Upper lobe of right lung (tissue), 1 donor: ENCODE data around the gene TYRO3. TPM values are rescaled to one million over a fixed set of nuclear protein-coding genes. Genes with fewer than 3 reads are reported as not detected.

Experiments used
- ATAC-seq: fragments of 200-7000 bp; cut with Tn5 transposase; one replicate; pipeline ENCODE4 v1.9.1; 2020; ENCODE audit warnings: mild to moderate bottlenecking, moderate library complexity
- DNase-seq: peaks from one replicate; pipeline ENCODE4 v3.0.0-alpha.2; 2020
- H3K27ac ChIP-seq: fragments of 200-600 bp; one replicate; pipeline ENCODE4 v1.8.0; 2022
- H3K27me3 ChIP-seq: fragments of 200-600 bp; one replicate; pipeline ENCODE4 v1.8.0; 2022; ENCODE audit warnings: mild to moderate bottlenecking
- H3K36me3 ChIP-seq: fragments of 200-600 bp; one replicate; pipeline ENCODE4 v1.8.0; 2022
- H3K4me1 ChIP-seq: fragments of 200-600 bp; one replicate; pipeline ENCODE4 v1.8.0; 2022
- H3K4me3 ChIP-seq: fragments of 200-600 bp; one replicate; pipeline ENCODE4 v1.8.0; 2022; ENCODE audit warnings: mild to moderate bottlenecking
- H3K9me3 ChIP-seq: fragments of 200-600 bp; one replicate; pipeline ENCODE4 v1.8.0; 2022
- CTCF ChIP-seq: fragments of 200-600 bp; IDR thresholded peaks from one replicate; pipeline ENCODE4 v1.8.0; 2022; ENCODE audit warnings: antibody characterized with exemption
- intact Hi-C: fragments of 100-400 bp; cut with DNase I; formaldehyde crosslinking; loops from one replicate; pipeline ENCODE4 v1.11.0; 2022
- total RNA-seq: library from RNA; stranded (reverse); fragmentation: NEBNext Ultra II Directional; extraction: Animal tissue kit (Norgen Biotek cat#: 25700); gene quantifications from one replicate; pipeline ENCODE4 v1.2.1, GENCODE V29; 2021
- donor health status: DM: no; HTN: yes; CAD: no; lungs with severe emphysema.

The TYRO3 gene
- total RNA-seq, 1 donor from 2014 or later = 22.6 TPM

DNA sequence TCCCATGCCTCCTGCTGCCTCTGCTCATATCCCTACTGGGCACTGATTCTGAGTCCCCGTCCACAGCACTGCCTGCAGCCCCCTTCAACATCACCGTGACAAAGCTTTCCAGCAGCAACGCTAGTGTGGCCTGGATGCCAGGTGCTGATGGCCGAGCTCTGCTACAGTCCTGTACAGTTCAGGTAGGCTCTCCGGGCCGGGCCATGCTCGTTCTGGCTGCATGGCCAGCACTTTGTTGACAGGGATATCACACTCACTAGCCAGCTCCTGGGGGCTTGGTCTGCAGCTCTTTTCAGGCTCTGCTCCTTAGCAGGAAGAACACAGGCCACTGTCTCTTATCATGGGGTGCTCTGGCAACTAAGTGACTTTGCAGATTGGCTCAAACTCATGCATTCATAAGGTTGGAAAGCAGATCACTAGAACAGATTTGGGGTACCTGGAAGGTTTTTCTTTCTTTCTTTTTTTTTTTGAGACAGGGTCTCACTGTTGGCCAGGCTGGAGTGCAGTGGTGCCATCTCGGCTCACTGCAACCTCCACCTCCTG, 6.0 kb downstream of the TYRO3 start:
- intact Hi-C loops = no loop called here
- Histone ChIP-seq H3K27me3 (no peaks in the 10 kb centered on the region), H3K4me3 (no peak overlapping the region), H3K27ac (no peak overlapping the region), H3K9me3 (no peaks in the 10 kb centered on the region), H3K4me1 (peaks cover 23% of the 10 kb centered on the region), H3K36me3 (no peaks in the 10 kb centered on the region)
- DNase-seq (no peak), ATAC-seq (no peak)
- no peak for TF ChIP-seq CTCF

DNA sequence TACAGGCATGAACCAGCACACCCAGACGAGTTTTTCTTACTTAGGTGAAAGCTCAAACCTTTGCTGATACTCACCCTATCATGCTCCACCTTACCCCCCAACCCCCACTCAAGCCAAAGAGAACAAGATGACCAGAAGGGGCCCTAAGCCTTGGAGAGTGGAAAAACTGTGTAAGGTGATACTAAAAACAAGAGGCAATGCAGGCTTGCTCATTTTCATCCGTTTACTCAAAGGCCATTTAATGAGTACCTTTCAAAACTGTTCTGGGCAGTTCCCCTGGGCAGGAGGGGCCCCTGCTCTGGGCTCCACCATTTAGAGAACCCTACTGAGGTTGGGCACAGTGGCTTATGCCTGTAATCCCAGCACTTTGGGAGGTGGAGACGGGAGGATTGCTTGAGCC, 6.7 kb downstream of the TYRO3 start:
- intact Hi-C loops = no loop called here
- peaks cover 19% of the 10 kb centered on the region for H3K4me1 ChIP-seq
- ATAC-seq = no peak

GRCh38 chr15:41566121-41566885, 7.3 kb downstream of the TYRO3 start:
- intact Hi-C loops = no loop called here
- Histone ChIP-seq H3K27me3 (no peaks in the 10 kb centered on the region), H3K4me3 (no peak overlapping the region), H3K27ac (no peak overlapping the region), H3K36me3 (no peaks in the 10 kb centered on the region), H3K4me1 (peaks cover 14% of the 10 kb centered on the region), H3K9me3 (no peaks in the 10 kb centered on the region)
- TF ChIP-seq CTCF = no peak
- DNase-seq (no peak), ATAC-seq (no peak)

More for the DNA sequence above, 6.7 kb downstream of the TYRO3 start:
- H3K36me3 ChIP-seq = no peaks in the 10 kb centered on the region
- H3K27ac ChIP-seq = no peak overlapping the region
- no peaks in the 10 kb centered on the region for H3K27me3 ChIP-seq
- no peak overlapping the region for H3K4me3 ChIP-seq
- no peak for DNase-seq
- H3K9me3 ChIP-seq = no peaks in the 10 kb centered on the region
- TF ChIP-seq CTCF = no peak

GRCh38 chr15:41567261-41567660, 8.2 kb downstream of the TYRO3 start:
- H3K36me3 ChIP-seq = no peaks in the 10 kb centered on the region
- H3K27ac ChIP-seq = no peak overlapping the region
- no peak for DNase-seq
- H3K4me1 ChIP-seq = peaks cover 6% of the 10 kb centered on the region
- H3K4me3 ChIP-seq = no peak overlapping the region
- H3K27me3 ChIP-seq = no peaks in the 10 kb centered on the region
- no peak for ATAC-seq
- no peak for TF ChIP-seq CTCF
- H3K9me3 ChIP-seq = no peaks in the 10 kb centered on the region
- intact Hi-C loops = no loop called here

- no peaks in the 10 kb centered on the region for H3K4me1 ChIP-seq
- no peak overlapping the region for H3K4me3 ChIP-seq
- H3K36me3 ChIP-seq = no peaks in the 10 kb centered on the region
- no peak for TF ChIP-seq CTCF
- ATAC-seq (no peak), DNase-seq (no peak)
- intact Hi-C loops = no loop called here
- no peaks in the 10 kb centered on the region for H3K27me3 ChIP-seq
- H3K27ac ChIP-seq = no peak overlapping the region
- no peaks in the 10 kb centered on the region for H3K9me3 ChIP-seq
Measured at GRCh38 chr15:41567862-41568261, 8.8 kb downstream of the TYRO3 start.
